Lower leg skin (tissue), 3 donors: ENCODE data around the gene GPRIN1.

ENCODE experiments used
- CTCF ChIP-seq, 3 donors: fragments of 450-650 bp; IDR thresholded peaks; one replicate each; pipeline ENCODE4 v1.5.1; 2016; ENCODE audit warnings: antibody characterized with exemption in 3 of 3, mild to moderate bottlenecking in 3 of 3, moderate library complexity in 2 of 3
- POLR2A ChIP-seq, 2 donors: fragments of 450-650 bp; IDR thresholded peaks; one replicate each; pipeline ENCODE4 v1.6.1; 2016 to 2017; ENCODE audit warnings: antibody characterized with exemption in 2 of 2, mild to moderate bottlenecking in 1 of 2, moderate library complexity in 1 of 2

- no peak for TF ChIP-seq CTCF (IDR thresholded peaks at IDR 0.05)
- no peak for TF ChIP-seq POLR2A (IDR thresholded peaks at IDR 0.05)
Observed at GRCh38 chr5:176618783-176619182, 8.8 kb upstream of the GPRIN1 start.
